Activated T-helper 1 cell treated with anti-CD3 and anti-CD28 coated beads, Interleukin-12 subunit alpha, Interleukin-12 subunit beta, Interleukin-2, Interleukin-4 antibody, amounts not matched to agents 30 ng/mL and 10 ng/mL and 1 ng/mL, durations not matched to agents 14 hours and 24 hours and 36 hours (primary cell): ENCODE results near the gene EDN2. TPM values are rescaled to one million over a fixed set of nuclear protein-coding genes. Genes with fewer than 3 reads are reported as not detected.

ENCODE experiments used
- DNase-seq: peaks from one replicate; pipeline ENCODE4 v3.0.0; 2021; ENCODE audit warnings: low spot score
- H3K27ac Mint-ChIP-seq: one replicate; pipeline ENCODE4 v1.8.0; 2021; ENCODE audit warnings: mild to moderate bottlenecking, mixed read lengths
- H3K27me3 Mint-ChIP-seq: one replicate; pipeline ENCODE4 v1.8.0; 2022; ENCODE audit warnings: mild to moderate bottlenecking, moderate library complexity, mixed read lengths; ENCODE audit not compliant: insufficient read depth
- H3K36me3 Mint-ChIP-seq: one replicate; pipeline ENCODE4 v1.8.0; 2021; ENCODE audit warnings: low read depth, mixed read lengths
- H3K4me1 Mint-ChIP-seq: one replicate; pipeline ENCODE4 v1.8.0; 2021; ENCODE audit warnings: low read depth, mixed read lengths
- H3K4me3 Mint-ChIP-seq: one replicate; pipeline ENCODE4 v1.8.0; 2021; ENCODE audit warnings: mild to moderate bottlenecking, moderate library complexity, mixed read lengths
- H3K9me3 Mint-ChIP-seq: one replicate; pipeline ENCODE4 v1.8.0; 2021; ENCODE audit warnings: mixed read lengths
- intact Hi-C: fragments of 100-400 bp; cut with micrococcal nuclease; formaldehyde crosslinking; loops from one replicate; pipeline ENCODE4 v1.15.1; 2024
- total RNA-seq: library from RNA; stranded (reverse); gene quantifications from 2 replicates; pipeline ENCODE4 v1.2.3, GENCODE V29; 2022

The EDN2 gene
- total RNA-seq, 1 donor from 2014 or later = not detected

GRCh38 chr1:41456847-41457540 is 27.5 kb downstream of the EDN2 start:
- no peak for DNase-seq
- Mint-ChIP-seq H3K4me3 (no peak overlapping the region), H3K27me3 (peaks cover 9% of the 10 kb centered on the region), H3K27ac (no peak overlapping the region), H3K36me3 (no peaks in the 10 kb centered on the region), H3K9me3 (no peaks in the 10 kb centered on the region), H3K4me1 (no peaks in the 10 kb centered on the region)
- intact Hi-C loops = no loop called here

GRCh38 chr1:41455479-41456332 is 28.8 kb downstream of the EDN2 start:
- Mint-ChIP-seq H3K4me3 (no peak overlapping the region), H3K36me3 (no peaks in the 10 kb centered on the region), H3K9me3 (no peaks in the 10 kb centered on the region), H3K4me1 (no peaks in the 10 kb centered on the region), H3K27me3 (peaks cover 8% of the 10 kb centered on the region), H3K27ac (no peak overlapping the region)
- DNase-seq = no peak
- intact Hi-C loops = no loop called here

GRCh38 chr1:41454406-41454805 is 30.1 kb downstream of the EDN2 start:
- Mint-ChIP-seq H3K9me3 (no peaks in the 10 kb centered on the region), H3K27me3 (peaks cover 8% of the 10 kb centered on the region), H3K36me3 (no peaks in the 10 kb centered on the region), H3K27ac (no peak overlapping the region), H3K4me1 (no peaks in the 10 kb centered on the region), H3K4me3 (no peak overlapping the region)
- DNase-seq = no peak
- intact Hi-C loops = no loop called here

GRCh38 chr1:41452704-41453290 is 31.7 kb downstream of the EDN2 start:
- Mint-ChIP-seq H3K27ac (no peak overlapping the region), H3K36me3 (no peaks in the 10 kb centered on the region), H3K27me3 (peaks cover 4% of the 10 kb centered on the region), H3K4me3 (no peak overlapping the region), H3K9me3 (no peaks in the 10 kb centered on the region), H3K4me1 (no peaks in the 10 kb centered on the region)
- intact Hi-C loops = no loop called here
- DNase-seq = no peak

GRCh38 chr1:41450747-41451285 is 33.7 kb downstream of the EDN2 start:
- H3K9me3 Mint-ChIP-seq = no peaks in the 10 kb centered on the region
- no peak overlapping the region for H3K4me3 Mint-ChIP-seq
- H3K4me1 Mint-ChIP-seq = no peaks in the 10 kb centered on the region
- intact Hi-C loops = no loop called here
- H3K27ac Mint-ChIP-seq = no peak overlapping the region
- peaks cover 4% of the 10 kb centered on the region for H3K27me3 Mint-ChIP-seq
- DNase-seq = no peak
- no peaks in the 10 kb centered on the region for H3K36me3 Mint-ChIP-seq

- peak overlapping the region; percentile 36 for H3K27ac Mint-ChIP-seq
- no peak for DNase-seq
- peaks cover 4% of the 10 kb centered on the region for H3K27me3 Mint-ChIP-seq
- H3K36me3 Mint-ChIP-seq = no peaks in the 10 kb centered on the region
- no peaks in the 10 kb centered on the region for H3K4me1 Mint-ChIP-seq
- intact Hi-C loops = no loop called here
- H3K9me3 Mint-ChIP-seq = peaks cover 4% of the 10 kb centered on the region
- no peak overlapping the region for H3K4me3 Mint-ChIP-seq
Observed at GRCh38 chr1:41449326-41449921, 35.1 kb downstream of the EDN2 start.

GRCh38 chr1:41448821-41449220 is 35.7 kb downstream of the EDN2 start:
- peaks cover 4% of the 10 kb centered on the region for H3K27me3 Mint-ChIP-seq
- H3K27ac Mint-ChIP-seq = no peak overlapping the region
- no peak overlapping the region for H3K4me3 Mint-ChIP-seq
- H3K9me3 Mint-ChIP-seq = peaks cover 6% of the 10 kb centered on the region
- no peaks in the 10 kb centered on the region for H3K36me3 Mint-ChIP-seq
- intact Hi-C loops = no loop called here
- H3K4me1 Mint-ChIP-seq = no peaks in the 10 kb centered on the region
- DNase-seq = no peak

GRCh38 chr1:41447995-41448770 is 36.3 kb downstream of the EDN2 start:
- Mint-ChIP-seq H3K27me3 (peaks cover 4% of the 10 kb centered on the region), H3K4me1 (no peaks in the 10 kb centered on the region), H3K36me3 (no peaks in the 10 kb centered on the region), H3K4me3 (no peak overlapping the region), H3K27ac (no peak overlapping the region), H3K9me3 (peaks cover 6% of the 10 kb centered on the region)
- intact Hi-C loops = no loop called here
- no peak for DNase-seq

GRCh38 chr1:41446851-41447610 is 37.5 kb downstream of the EDN2 start:
- Mint-ChIP-seq H3K27me3 (peaks cover 4% of the 10 kb centered on the region), H3K36me3 (no peaks in the 10 kb centered on the region), H3K9me3 (peaks cover 6% of the 10 kb centered on the region), H3K4me1 (no peaks in the 10 kb centered on the region), H3K4me3 (no peak overlapping the region), H3K27ac (no peak overlapping the region)
- intact Hi-C loops = no loop called here
- DNase-seq = no peak

GRCh38 chr1:41444785-41445184 is 39.7 kb downstream of the EDN2 start:
- Mint-ChIP-seq H3K27ac (no peak overlapping the region), H3K27me3 (peaks cover 5% of the 10 kb centered on the region), H3K36me3 (no peaks in the 10 kb centered on the region), H3K4me1 (no peaks in the 10 kb centered on the region), H3K9me3 (peaks cover 6% of the 10 kb centered on the region), H3K4me3 (no peak overlapping the region)
- no peak for DNase-seq
- intact Hi-C loops = no loop called here

GRCh38 chr1:41444246-41444645 is 40.2 kb downstream of the EDN2 start:
- peaks cover 6% of the 10 kb centered on the region for H3K27me3 Mint-ChIP-seq
- H3K4me3 Mint-ChIP-seq = no peak overlapping the region
- no peaks in the 10 kb centered on the region for H3K36me3 Mint-ChIP-seq
- DNase-seq = no peak
- intact Hi-C loops = no loop called here
- H3K27ac Mint-ChIP-seq = no peak overlapping the region
- H3K4me1 Mint-ChIP-seq = no peaks in the 10 kb centered on the region
- peaks cover 6% of the 10 kb centered on the region for H3K9me3 Mint-ChIP-seq
